Fibroblast of upper back skin (primary cell): ENCODE results near the gene CUBN.

Source experiments
- DNase-seq: peaks from one replicate; pipeline ENCODE4 v3.0.0-alpha.2; 2013

CUBN gene

GRCh38 chr10:16984242-16984641, 145.4 kb downstream of the CUBN start:
- no peak for DNase-seq

- no peak for DNase-seq
Observed at GRCh38 chr10:16976803-16977202, 152.8 kb downstream of the CUBN start.

- no peak for DNase-seq
Observed at GRCh38 chr10:16975188-16975587, 154.4 kb downstream of the CUBN start.

GRCh38 chr10:16968416-16969041, 161.1 kb downstream of the CUBN start:
- peak; percentile 88 for DNase-seq

- no peak for DNase-seq
Observed at GRCh38 chr10:16967866-16968415, 161.7 kb downstream of the CUBN start.

GRCh38 chr10:16966991-16967865, 162.4 kb downstream of the CUBN start:
- DNase-seq: peak; percentile 48

GRCh38 chr10:16965740-16966447, 163.7 kb downstream of the CUBN start:
- peak; percentile 98 for DNase-seq

GRCh38 chr10:16965344-16965616, 164.3 kb downstream of the CUBN start:
- no peak for DNase-seq

GRCh38 chr10:16964576-16965343, 164.9 kb downstream of the CUBN start:
- peak; percentile 60 for DNase-seq

GRCh38 chr10:16960551-16960950, 169.1 kb downstream of the CUBN start:
- no peak for DNase-seq

GRCh38 chr10:16957038-16957437, 172.6 kb downstream of the CUBN start:
- no peak for DNase-seq

GRCh38 chr10:16954280-16955030, 175.2 kb downstream of the CUBN start:
- no peak for DNase-seq

GRCh38 chr10:16953270-16953669, 176.3 kb downstream of the CUBN start:
- no peak for DNase-seq

GRCh38 chr10:16952610-16953009, 177.0 kb downstream of the CUBN start:
- no peak for DNase-seq

GRCh38 chr10:16952080-16952479, 177.5 kb downstream of the CUBN start:
- no peak for DNase-seq

GRCh38 chr10:16950656-16951601, 178.7 kb downstream of the CUBN start:
- DNase-seq: peak; percentile 81

GRCh38 chr10:16949816-16950215, 179.8 kb downstream of the CUBN start:
- DNase-seq: peak; percentile 71

GRCh38 chr10:16948361-16948760, 181.2 kb downstream of the CUBN start:
- no peak for DNase-seq

GRCh38 chr10:16947069-16947468, 182.5 kb downstream of the CUBN start:
- DNase-seq: no peak

- DNase-seq: peak; percentile 83
Observed at GRCh38 chr10:16945593-16945992, 184.0 kb downstream of the CUBN start.

- DNase-seq: no peak
Observed at GRCh38 chr10:16944986-16945385, 184.6 kb downstream of the CUBN start.
